K562 (cell line): ENCODE measurements around the gene CALD1. TPM values are rescaled to one million over a fixed set of nuclear protein-coding genes. Genes with fewer than 3 reads are reported as not detected.

Experiments used
- AFF1 ChIP-seq, 2 experiments: fragments of 450-650 bp; IDR thresholded peaks; 2 replicates each; pipeline ENCODE4 v1.6.1; 2018; ENCODE audit warnings: mild to moderate bottlenecking in 2 of 2, low read depth in 1 of 2; ENCODE audit not compliant: partially characterized antibody in 2 of 2
- ARID1B ChIP-seq: fragments of 450-650 bp; IDR thresholded peaks from 2 replicates; pipeline ENCODE4 v1.6.1; 2016; ENCODE audit warnings: antibody characterized with exemption, mild to moderate bottlenecking, inconsistent platforms
- ARNT ChIP-seq, 2 experiments: fragments of 450-650 bp; IDR thresholded peaks; 2 replicates each; pipeline ENCODE4 v1.6.1; 2016; ENCODE audit warnings: mild to moderate bottlenecking in 1 of 2
- ELF4 ChIP-seq: fragments of 450-650 bp; formaldehyde crosslinking; IDR thresholded peaks from 2 replicates; pipeline ENCODE4 v1.4.0; 2022; ENCODE audit warnings: missing genetic modification characterization
- HDAC3 ChIP-seq: fragments of 450-650 bp; IDR thresholded peaks from 2 replicates; pipeline ENCODE4 v1.6.1; 2018; ENCODE audit warnings: borderline replicate concordance, mild to moderate bottlenecking, moderate library complexity; ENCODE audit not compliant: partially characterized antibody
- PHF20 ChIP-seq: fragments of 450-650 bp; IDR thresholded peaks from 2 replicates; pipeline ENCODE4 v1.6.1; 2018; ENCODE audit not compliant: partially characterized antibody
- RFX7 ChIP-seq: fragments of 250-450 bp; sonication (Bioruptor Pico); IDR thresholded peaks from 2 replicates; pipeline ENCODE4 v1.5.1; 2021; ENCODE audit warnings: mild to moderate bottlenecking
- RREB1 ChIP-seq: fragments of 250-450 bp; sonication (Bioruptor Pico); IDR thresholded peaks from 2 replicates; pipeline ENCODE4 v1.4.0; 2020
- STAT6 ChIP-seq: sonication (generic); formaldehyde crosslinking; IDR thresholded peaks from 2 replicates; pipeline ENCODE4 v1.8.1; 2023; ENCODE audit warnings: mild to moderate bottlenecking, missing genetic modification reagents
- THRAP3 ChIP-seq: fragments of 450-650 bp; IDR thresholded peaks from 2 replicates; pipeline ENCODE4 v1.6.1; 2016; ENCODE audit warnings: mild to moderate bottlenecking, inconsistent platforms, borderline replicate concordance
- ZC3H8 ChIP-seq: fragments of 450-650 bp; IDR thresholded peaks from 2 replicates; pipeline ENCODE4 v1.6.1; 2017
- ZKSCAN3 ChIP-seq: fragments of 250-450 bp; sonication (Bioruptor Pico); IDR thresholded peaks from 2 replicates; pipeline ENCODE4 v1.4.0; 2020
- ZNF24 ChIP-seq: fragments of 450-650 bp; IDR thresholded peaks from 2 replicates; pipeline ENCODE4 v1.6.1; 2016
- ZSCAN29 ChIP-seq: fragments of 450-650 bp; IDR thresholded peaks from 2 replicates; pipeline ENCODE4 v1.6.1; 2017
- polyA plus RNA-seq, 8 experiments: library from polyadenylated mRNA; depleted of rRNA in 4 of 8; stranded (reverse) in 5 of 8; unstranded in 3 of 8; fragments of >200 nt; fragmentation: Nextera tagmentation in 2 of 8; fragmentation: Illumina TruSeq in 1 of 8; extraction: Ambion mirVana in 2 of 8; extraction: Trizol in 1 of 8; gene quantifications; 2 replicates each; pipeline versions ENCODE4 v1.2.1 to v1.2.3, GENCODE V29; 2011 to 2014; ENCODE audit warnings: inconsistent platforms in 1 of 8, missing spikeins in 1 of 8
- total RNA-seq, 7 experiments: library from RNA; depleted of rRNA in 6 of 7; stranded (reverse); fragments of >200 nt in 6 of 7; fragmentation: Illumina TruSeq in 2 of 7; extraction: Trizol in 2 of 7; gene quantifications; 2 replicates each; pipeline versions ENCODE4 v1.2.1 to v1.2.3, GENCODE V29; 2011 to 2021; ENCODE audit warnings: low replicate concordance in 1 of 7
- TF ChIP-seq, protein P1 (sequence below): fragments of 250-450 bp; sonication (Bioruptor Pico); IDR thresholded peaks from 2 replicates; pipeline ENCODE4 v1.8.0; 2022; ENCODE audit warnings: inconsistent platforms

The CALD1 gene
- total and polyA plus RNA-seq, 9 of the 15 experiments (the other 6 are each of a cell fraction or from before 2014, with no cell fraction given), result 0.40 TPM; not detected in 8

DNA sequence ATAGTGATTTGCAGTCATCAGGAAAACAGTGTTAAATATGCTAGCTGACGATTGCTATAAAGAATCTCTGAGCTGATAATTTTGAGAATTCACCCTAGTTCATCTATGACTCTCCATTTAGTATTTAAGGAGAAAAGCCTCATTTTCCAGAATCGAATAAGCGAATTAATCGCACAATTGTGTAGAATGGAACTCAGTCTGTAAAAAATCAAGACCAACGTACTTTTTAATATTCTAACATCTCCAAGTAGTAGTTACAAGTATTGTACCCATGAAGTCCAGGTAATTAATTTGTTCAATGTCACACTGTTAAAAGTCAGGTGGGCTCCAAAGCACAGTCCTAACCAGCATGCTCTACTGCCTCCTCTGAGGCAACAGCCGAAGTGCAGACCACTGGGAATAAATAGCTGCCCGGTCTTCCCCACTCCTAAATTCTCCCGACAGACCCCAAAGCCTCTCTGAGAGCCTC lies 206.5 kb downstream of the CALD1 start (continued):
- TF ChIP-seq AFF1 (IDR thresholded peaks at IDR 0.05; ENCODE audit: low read depth in 1 of 2, partially characterized antibody in 2 of 2), result peak in 1 of 2 experiments; percentile 72
- TF ChIP-seq, protein P1, sequence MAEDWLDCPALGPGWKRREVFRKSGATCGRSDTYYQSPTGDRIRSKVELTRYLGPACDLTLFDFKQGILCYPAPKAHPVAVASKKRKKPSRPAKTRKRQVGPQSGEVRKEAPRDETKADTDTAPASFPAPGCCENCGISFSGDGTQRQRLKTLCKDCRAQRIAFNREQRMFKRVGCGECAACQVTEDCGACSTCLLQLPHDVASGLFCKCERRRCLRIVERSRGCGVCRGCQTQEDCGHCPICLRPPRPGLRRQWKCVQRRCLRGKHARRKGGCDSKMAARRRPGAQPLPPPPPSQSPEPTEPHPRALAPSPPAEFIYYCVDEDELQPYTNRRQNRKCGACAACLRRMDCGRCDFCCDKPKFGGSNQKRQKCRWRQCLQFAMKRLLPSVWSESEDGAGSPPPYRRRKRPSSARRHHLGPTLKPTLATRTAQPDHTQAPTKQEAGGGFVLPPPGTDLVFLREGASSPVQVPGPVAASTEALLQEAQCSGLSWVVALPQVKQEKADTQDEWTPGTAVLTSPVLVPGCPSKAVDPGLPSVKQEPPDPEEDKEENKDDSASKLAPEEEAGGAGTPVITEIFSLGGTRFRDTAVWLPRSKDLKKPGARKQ (CRISPR knock-in tag), result 0 out of 2 replicates have a peak, but pooled peaks have one; percentile 47
- no peak for TF ChIP-seq ZNF24
- no peak for TF ChIP-seq ZC3H8
- TF ChIP-seq RFX7 (CRISPR knock-in tag), result no peak
- no peak for TF ChIP-seq ZKSCAN3 (CRISPR knock-in tag)
- TF ChIP-seq ELF4, result no peak
- peak; percentile 7 for TF ChIP-seq HDAC3
- TF ChIP-seq PHF20, result peak; percentile 14
- 0 out of 2 replicates have a peak, but pooled peaks have one; percentile 7 for TF ChIP-seq ARID1B
- 0 out of 2 replicates have a peak, but pooled peaks have one; percentile 3 for TF ChIP-seq STAT6 (CRISPR knock-in tag)
- TF ChIP-seq RREB1 (CRISPR knock-in tag), result peak; percentile 88; the same call in 1 of the 2 replicates
- TF ChIP-seq ARNT (IDR thresholded peaks at IDR 0.05), result 0 out of 4 replicates have a peak, but pooled peaks of 1 of the 2 experiments have one; percentile 18
- no peak for TF ChIP-seq ZSCAN29
- TF ChIP-seq THRAP3, result 0 out of 2 replicates have a peak, but pooled peaks have one; percentile 80
